Activated T-helper 17 cell treated with anti-CD3 and anti-CD28 coated beads, Interleukin-2, amount 50 U/mL, for 72 hours (primary cell): Measurements from ENCODE around the gene LYRM4. TPM values are rescaled to one million over a fixed set of nuclear protein-coding genes. Genes with fewer than 3 reads are reported as not detected.
"Not testable (repeated sequence)": the region's sequence is repeated elsewhere in the genome, so short reads cannot be mapped to it uniquely, and the experiment has no call there.

Source experiments
- ATAC-seq: fragments of 150-1000 bp; cut with Tn5 transposase; replicated peaks from 2 replicates; pipeline ENCODE4 v1.10.0; 2021; ENCODE audit warnings: mild to moderate bottlenecking, moderate library complexity
- H3K27ac Mint-ChIP-seq: one replicate; pipeline ENCODE4 v1.8.0; 2022; ENCODE audit warnings: mixed read lengths
- H3K27me3 Mint-ChIP-seq: one replicate; pipeline ENCODE4 v1.8.0; 2022; ENCODE audit warnings: mixed read lengths
- H3K36me3 Mint-ChIP-seq: one replicate; pipeline ENCODE4 v1.8.0; 2022; ENCODE audit warnings: low read depth, mild to moderate bottlenecking, mixed read lengths
- H3K4me1 Mint-ChIP-seq: one replicate; pipeline ENCODE4 v1.8.0; 2022; ENCODE audit warnings: mixed read lengths
- H3K4me3 Mint-ChIP-seq: one replicate; pipeline ENCODE4 v1.8.0; 2022; ENCODE audit warnings: mild to moderate bottlenecking, mixed read lengths
- H3K9me3 Mint-ChIP-seq: one replicate; pipeline ENCODE4 v1.8.0; 2022; ENCODE audit warnings: mixed read lengths
- total RNA-seq, 2 donors: library from RNA; stranded (reverse); gene quantifications; one replicate each; pipeline ENCODE4 v1.2.3, GENCODE V29; 2022

LYRM4 gene
- total RNA-seq, 2 donors from 2014 or later = 34.0 to 64.2 TPM

DNA sequence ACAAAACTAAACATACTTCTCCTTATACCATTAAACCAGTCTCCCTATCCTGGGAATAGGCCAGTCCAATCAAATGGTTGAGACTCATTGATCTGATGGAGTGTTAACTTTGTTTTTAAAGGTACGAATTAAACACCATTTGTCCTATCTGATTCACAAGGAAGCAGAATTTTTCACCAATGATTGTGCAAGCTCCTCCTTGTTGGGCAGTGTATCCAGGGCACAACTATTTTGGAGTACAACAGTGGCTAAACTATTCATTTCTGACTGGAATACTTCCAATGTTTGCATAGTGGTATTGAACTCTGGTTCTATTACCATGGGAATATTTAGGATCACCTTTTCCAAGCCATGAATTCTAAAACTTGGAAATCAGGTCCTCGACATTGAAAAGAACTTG is 181.1 kb downstream of the LYRM4 start:
- Mint-ChIP-seq H3K4me3 (no peak overlapping the region), H3K27me3 (peaks cover 44% of the 10 kb centered on the region), H3K36me3 (no peaks in the 10 kb centered on the region), H3K27ac (no peak overlapping the region), H3K9me3 (no peaks in the 10 kb centered on the region), H3K4me1 (no peaks in the 10 kb centered on the region)
- no peak for ATAC-seq

DNA sequence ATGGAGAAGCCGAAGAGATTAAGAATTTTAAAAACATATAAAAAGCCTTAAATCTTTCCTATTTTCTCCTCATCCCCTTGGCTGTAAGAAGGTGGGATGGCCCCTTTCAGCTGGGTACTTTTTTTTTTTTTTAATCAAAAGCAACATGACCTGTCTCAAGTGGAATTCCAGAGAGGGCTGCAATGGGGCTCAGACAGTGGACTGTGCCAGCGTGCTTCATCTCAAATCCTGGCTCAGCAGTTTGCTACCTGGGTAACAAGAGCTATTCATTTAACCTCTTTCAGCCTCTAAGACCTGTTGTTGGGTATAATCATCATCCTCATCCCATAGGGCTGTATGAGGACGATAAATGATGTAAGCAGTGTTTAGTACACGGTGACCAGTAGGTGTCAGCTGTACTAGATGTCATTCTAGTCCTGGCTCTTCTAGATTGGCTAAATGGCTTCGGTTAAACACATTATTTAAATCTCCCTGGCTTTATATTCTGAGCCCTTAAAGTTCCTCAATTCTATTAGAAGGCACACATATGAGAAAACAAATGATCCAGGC is 182.6 kb downstream of the LYRM4 start:
- Mint-ChIP-seq H3K4me3 (no peak overlapping the region), H3K27me3 (peaks cover 45% of the 10 kb centered on the region), H3K27ac (no peak overlapping the region), H3K9me3 (no peaks in the 10 kb centered on the region), H3K4me1 (no peaks in the 10 kb centered on the region), H3K36me3 (no peaks in the 10 kb centered on the region)
- ATAC-seq = no peak

DNA sequence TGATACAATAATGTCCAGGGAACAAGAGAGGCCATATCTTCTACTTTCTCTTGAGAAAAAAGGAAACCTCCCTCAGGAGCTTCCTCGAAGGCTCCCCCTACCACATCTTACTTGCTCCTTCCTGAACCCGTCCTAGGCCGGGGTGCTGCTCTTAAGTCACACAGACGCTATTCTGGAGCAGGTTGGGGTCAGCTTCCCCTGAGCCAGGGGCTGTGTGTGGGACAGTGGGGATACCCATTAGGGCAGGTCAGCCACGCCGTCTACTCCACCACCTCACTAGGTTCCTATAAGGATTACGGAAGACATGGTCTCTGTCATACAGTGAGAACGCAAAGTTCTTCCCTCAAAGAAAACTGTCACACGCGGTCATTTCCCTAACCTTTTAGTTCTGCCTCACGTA is 183.8 kb downstream of the LYRM4 start:
- H3K4me3 Mint-ChIP-seq = no peak overlapping the region
- no peak overlapping the region for H3K27ac Mint-ChIP-seq
- no peaks in the 10 kb centered on the region for H3K4me1 Mint-ChIP-seq
- ATAC-seq = no peak
- H3K27me3 Mint-ChIP-seq = peaks cover 35% of the 10 kb centered on the region
- H3K9me3 Mint-ChIP-seq = no peaks in the 10 kb centered on the region
- no peaks in the 10 kb centered on the region for H3K36me3 Mint-ChIP-seq

DNA sequence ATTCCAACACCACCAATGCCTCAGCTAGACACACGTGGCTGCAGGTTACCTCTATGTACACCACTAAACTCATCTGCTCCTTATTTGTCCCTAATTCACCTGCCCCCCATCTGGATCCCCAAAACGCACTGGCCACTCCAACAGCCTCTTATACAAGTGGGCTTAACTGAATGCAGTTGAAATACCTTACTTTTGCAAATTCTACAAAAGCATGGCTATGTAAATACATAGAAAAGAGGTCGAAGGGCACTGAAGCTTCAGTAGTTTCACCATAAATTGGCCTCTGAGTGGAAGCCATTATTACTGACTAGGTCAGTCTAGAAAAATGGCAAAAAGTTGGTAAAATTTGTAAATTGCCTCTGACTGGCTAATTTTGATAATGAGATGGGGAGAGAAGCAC is 186.8 kb downstream of the LYRM4 start:
- no peak overlapping the region for H3K4me3 Mint-ChIP-seq
- H3K27me3 Mint-ChIP-seq = peaks cover 28% of the 10 kb centered on the region
- H3K36me3 Mint-ChIP-seq = no peaks in the 10 kb centered on the region
- no peaks in the 10 kb centered on the region for H3K9me3 Mint-ChIP-seq
- no peaks in the 10 kb centered on the region for H3K4me1 Mint-ChIP-seq
- H3K27ac Mint-ChIP-seq = no peak overlapping the region
- no peak for ATAC-seq

- no peaks in the 10 kb centered on the region for H3K36me3 Mint-ChIP-seq
- no peak overlapping the region for H3K27ac Mint-ChIP-seq
- H3K4me1 Mint-ChIP-seq = no peaks in the 10 kb centered on the region
- ATAC-seq = peak; percentile 40
- H3K9me3 Mint-ChIP-seq = no peaks in the 10 kb centered on the region
- H3K4me3 Mint-ChIP-seq = no peak overlapping the region
- peaks cover 28% of the 10 kb centered on the region for H3K27me3 Mint-ChIP-seq
Observed at GRCh38 chr6:5072440-5072839, 188.3 kb downstream of the LYRM4 start.

GRCh38 chr6:5071216-5071615 is 189.5 kb downstream of the LYRM4 start:
- Mint-ChIP-seq H3K27ac (no peak overlapping the region), H3K36me3 (no peaks in the 10 kb centered on the region), H3K27me3 (peaks cover 18% of the 10 kb centered on the region), H3K9me3 (no peaks in the 10 kb centered on the region), H3K4me1 (no peaks in the 10 kb centered on the region), H3K4me3 (no peak overlapping the region)
- no peak for ATAC-seq

- Mint-ChIP-seq H3K27me3 (peaks cover 4% of the 10 kb centered on the region), H3K4me1 (no peaks in the 10 kb centered on the region), H3K27ac (no peak overlapping the region), H3K36me3 (no peaks in the 10 kb centered on the region), H3K4me3 (no peak overlapping the region), H3K9me3 (no peaks in the 10 kb centered on the region)
- ATAC-seq = no peak
Observed at GRCh38 chr6:5068153-5068751, 192.5 kb downstream of the LYRM4 start.

DNA sequence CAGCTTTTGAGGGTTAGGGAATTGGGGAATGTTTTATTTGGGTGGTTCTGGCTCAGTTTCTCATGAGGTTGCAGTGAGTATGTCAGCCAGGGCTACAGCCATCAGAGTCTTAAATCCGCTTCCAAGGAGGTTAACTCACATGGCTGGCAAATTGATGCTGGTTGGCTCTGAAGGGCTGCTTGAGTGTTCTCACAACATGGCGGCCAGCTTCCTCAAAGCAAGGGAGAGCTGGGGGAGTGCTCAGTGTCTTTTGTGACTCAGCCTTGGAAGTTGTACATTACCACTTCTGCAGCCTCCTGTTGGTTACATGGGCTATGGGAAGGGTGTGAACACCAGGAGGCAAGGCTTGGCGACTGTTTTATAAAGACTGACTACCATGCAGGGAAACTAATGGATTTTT is 193.4 kb downstream of the LYRM4 start:
- Mint-ChIP-seq H3K4me3 (no peak overlapping the region), H3K27me3 (peaks cover 4% of the 10 kb centered on the region), H3K27ac (no peak overlapping the region), H3K9me3 (no peaks in the 10 kb centered on the region), H3K36me3 (no peaks in the 10 kb centered on the region), H3K4me1 (no peaks in the 10 kb centered on the region)
- ATAC-seq = no peak

DNA sequence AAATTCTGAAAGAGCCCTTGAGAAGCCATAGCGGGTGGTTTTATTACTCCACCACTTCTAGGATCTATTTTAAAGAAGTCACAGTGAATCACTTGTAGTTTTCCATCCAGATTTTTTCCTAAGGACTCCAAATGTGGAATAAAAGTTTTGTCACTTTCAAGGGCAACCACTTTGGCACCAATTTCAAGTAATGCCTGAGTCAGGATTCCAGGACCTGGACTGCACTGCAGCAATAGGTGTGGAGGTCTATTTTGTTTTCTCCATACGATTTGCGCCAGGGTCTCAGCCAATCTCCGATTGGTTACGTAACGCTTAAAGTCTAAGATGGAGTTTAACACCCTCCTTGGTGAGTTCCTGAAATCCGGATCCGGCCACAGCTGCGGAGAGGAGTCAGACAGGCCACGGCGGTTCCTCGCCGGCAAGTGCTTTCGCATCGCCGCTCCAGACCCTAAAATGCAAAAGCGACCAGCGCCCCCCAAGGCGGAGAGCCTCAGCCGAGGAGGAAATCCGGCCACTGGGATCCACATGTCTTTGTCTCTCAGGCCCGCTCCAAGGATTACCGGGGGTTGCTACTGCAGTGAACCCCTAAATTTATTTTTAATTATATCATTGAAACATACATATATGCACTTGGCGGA is 194.2 kb downstream of the LYRM4 start:
- no peak for ATAC-seq
- Mint-ChIP-seq H3K36me3 (no peaks in the 10 kb centered on the region), H3K4me1 (no peaks in the 10 kb centered on the region)

DNA sequence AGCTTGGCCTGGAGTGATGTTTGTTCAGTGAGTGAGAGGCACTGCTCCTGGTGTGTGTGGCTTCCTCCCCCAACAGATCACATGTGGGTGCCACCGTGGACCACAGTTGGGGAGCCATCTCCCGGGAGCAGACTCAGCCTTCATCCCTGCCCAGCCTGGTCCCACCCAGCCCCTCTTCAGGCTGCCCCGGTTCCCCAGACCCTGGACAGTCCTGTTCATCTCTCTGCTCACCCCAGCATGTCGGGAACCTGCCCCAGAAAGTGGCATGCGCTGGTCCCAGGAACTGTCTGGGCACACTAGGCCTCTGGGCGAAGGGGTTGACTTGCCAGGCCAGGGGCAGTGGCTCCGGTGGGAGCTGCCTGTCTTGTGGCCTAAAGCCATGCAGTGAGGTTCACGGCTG is 197.1 kb downstream of the LYRM4 start:
- Mint-ChIP-seq H3K27me3 (peaks cover 7% of the 10 kb centered on the region), H3K27ac (no peak overlapping the region), H3K4me3 (no peak overlapping the region), H3K9me3 (no peaks in the 10 kb centered on the region), H3K36me3 (no peaks in the 10 kb centered on the region), H3K4me1 (no peaks in the 10 kb centered on the region)
- ATAC-seq = no peak

More for the DNA sequence above, 194.2 kb downstream of the LYRM4 start:
- Mint-ChIP-seq H3K4me3 (no peak overlapping the region), H3K27me3 (peaks cover 4% of the 10 kb centered on the region), H3K9me3 (no peaks in the 10 kb centered on the region), H3K27ac (no peak overlapping the region)

- H3K36me3 Mint-ChIP-seq = no peaks in the 10 kb centered on the region
- ATAC-seq = no peak
- peaks cover 10% of the 10 kb centered on the region for H3K27me3 Mint-ChIP-seq
- no peak overlapping the region for H3K27ac Mint-ChIP-seq
- H3K4me3 Mint-ChIP-seq = no peak overlapping the region
- no peaks in the 10 kb centered on the region for H3K9me3 Mint-ChIP-seq
- H3K4me1 Mint-ChIP-seq = no peaks in the 10 kb centered on the region
Observed at GRCh38 chr6:5061152-5061551, 199.6 kb downstream of the LYRM4 start.

GRCh38 chr6:5060439-5060838 is 200.3 kb downstream of the LYRM4 start:
- H3K36me3 Mint-ChIP-seq, H3K9me3 Mint-ChIP-seq, H3K4me3 Mint-ChIP-seq: not testable (repeated sequence)

DNA sequence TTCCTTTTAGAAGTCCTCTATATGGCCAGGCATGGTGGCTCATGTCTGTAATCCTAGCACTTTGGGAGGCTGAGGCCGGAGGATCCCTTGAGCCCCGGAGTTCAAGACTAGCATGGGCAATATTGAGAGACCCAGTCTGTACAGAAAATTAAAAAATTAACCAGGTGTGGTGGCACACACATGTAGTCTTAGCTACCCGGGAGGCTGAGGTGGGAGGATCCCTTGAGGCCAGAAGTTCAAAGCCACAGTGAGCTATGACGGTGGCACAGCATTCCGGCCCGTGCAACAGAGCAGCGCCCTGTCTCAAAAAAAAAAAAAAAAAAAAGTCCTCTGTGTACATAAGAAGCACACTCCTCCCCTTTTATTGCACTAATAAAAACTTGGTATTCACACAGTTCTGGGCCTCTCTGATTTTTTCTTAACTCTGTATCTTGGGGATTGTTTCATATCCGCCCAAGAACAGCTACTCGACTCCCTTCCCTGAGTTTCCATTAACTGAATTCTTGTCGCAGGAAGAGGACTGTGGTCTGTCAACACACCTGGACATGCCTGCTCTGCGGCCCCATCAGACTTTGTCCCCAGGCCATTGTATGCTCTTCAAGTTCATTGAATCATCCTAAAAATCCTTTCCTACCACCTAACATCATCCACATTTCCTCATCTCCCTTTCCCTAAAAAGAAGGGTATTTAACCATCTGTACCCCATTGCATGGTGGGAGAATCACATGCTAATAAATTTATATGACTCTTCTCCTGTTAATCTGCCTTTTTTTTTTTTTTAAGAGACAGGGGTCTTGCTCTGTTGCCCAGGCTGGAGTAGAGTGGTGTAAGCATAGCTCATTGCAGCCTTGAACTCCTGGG is 201.5 kb downstream of the LYRM4 start:
- peaks cover 3% of the 10 kb centered on the region for H3K9me3 Mint-ChIP-seq
- H3K4me1 Mint-ChIP-seq = no peaks in the 10 kb centered on the region
- H3K27ac Mint-ChIP-seq = no peak overlapping the region
- H3K36me3 Mint-ChIP-seq = no peaks in the 10 kb centered on the region
- no peak overlapping the region for H3K4me3 Mint-ChIP-seq
- peaks cover 6% of the 10 kb centered on the region for H3K27me3 Mint-ChIP-seq
- ATAC-seq = no peak

More at GRCh38 chr6:5060439-5060838, 200.3 kb downstream of the LYRM4 start:
- H3K27ac Mint-ChIP-seq, ATAC-seq, H3K4me1 Mint-ChIP-seq: not testable (repeated sequence)
- peaks cover 10% of the 10 kb centered on the region for H3K27me3 Mint-ChIP-seq
